A549 (cell line): ENCODE results near the gene GOLPH3.

Source experiments
- BHLHE40 ChIP-seq: IDR thresholded peaks from 2 replicates; pipeline ENCODE4 v1.6.1; 2012; ENCODE audit warnings: low read depth, low read length, inconsistent platforms
- CEBPB ChIP-seq, 2 experiments: fragments of >200 bp in 1 of 2; sonication (Bioruptor Twin) in 1 of 2; formaldehyde crosslinking in 1 of 2; IDR thresholded peaks; 2 replicates each; pipeline ENCODE4 v1.6.1; 2012 to 2016
- CTCF ChIP-seq: fragments of >200 bp; sonication (Bioruptor Twin); formaldehyde crosslinking; IDR thresholded peaks from 3 replicates; pipeline ENCODE4 v1.5.1; 2016
- EHMT2 ChIP-seq: fragments of 200-600 bp; sonication (generic); IDR thresholded peaks from 2 replicates; pipeline ENCODE4 v1.6.1; 2016; ENCODE audit warnings: antibody characterized with exemption, low read depth, mild to moderate bottlenecking, moderate library complexity
- EP300 ChIP-seq, 2 experiments: fragments of >200 bp; sonication (Bioruptor Twin); formaldehyde crosslinking; IDR thresholded peaks; 2 replicates in 1 of 2; 3 replicates in 1 of 2; pipeline ENCODE4 v1.6.1; 2016 to 2017
- GATA3 ChIP-seq: IDR thresholded peaks from 2 replicates; pipeline ENCODE4 v1.6.1; 2012; ENCODE audit warnings: borderline replicate concordance
- JUN ChIP-seq, 2 experiments: fragments of >200 bp; sonication (Bioruptor Twin); formaldehyde crosslinking; IDR thresholded peaks; 2 replicates in 1 of 2; 3 replicates in 1 of 2; pipeline ENCODE4 v1.6.1; 2016 to 2017
- NFE2L2 ChIP-seq: fragments of 150-350 bp; conservative IDR thresholded peaks from 2 replicates; pipeline ENCODE4 v1.6.1; 2014; ENCODE audit warnings: low read length
- NPAS2 ChIP-seq: fragments of 250-450 bp; sonication (Bioruptor Pico); IDR thresholded peaks from 2 replicates; pipeline ENCODE4 v1.8.0; 2022; ENCODE audit warnings: mild to moderate bottlenecking, moderate library complexity, borderline replicate concordance
- POLR2A ChIP-seq: IDR thresholded peaks from 2 replicates; pipeline ENCODE4 v1.6.1; 2012; ENCODE audit warnings: mild to moderate bottlenecking, low read length
- SMC3 ChIP-seq: fragments of >200 bp; sonication (Bioruptor Twin); formaldehyde crosslinking; IDR thresholded peaks from 3 replicates; pipeline ENCODE4 v1.6.1; 2018; ENCODE audit warnings: inconsistent platforms
- TF ChIP-seq, protein P1 (sequence below): IDR thresholded peaks from 2 replicates; pipeline ENCODE4 v1.6.1; 2012

DNA sequence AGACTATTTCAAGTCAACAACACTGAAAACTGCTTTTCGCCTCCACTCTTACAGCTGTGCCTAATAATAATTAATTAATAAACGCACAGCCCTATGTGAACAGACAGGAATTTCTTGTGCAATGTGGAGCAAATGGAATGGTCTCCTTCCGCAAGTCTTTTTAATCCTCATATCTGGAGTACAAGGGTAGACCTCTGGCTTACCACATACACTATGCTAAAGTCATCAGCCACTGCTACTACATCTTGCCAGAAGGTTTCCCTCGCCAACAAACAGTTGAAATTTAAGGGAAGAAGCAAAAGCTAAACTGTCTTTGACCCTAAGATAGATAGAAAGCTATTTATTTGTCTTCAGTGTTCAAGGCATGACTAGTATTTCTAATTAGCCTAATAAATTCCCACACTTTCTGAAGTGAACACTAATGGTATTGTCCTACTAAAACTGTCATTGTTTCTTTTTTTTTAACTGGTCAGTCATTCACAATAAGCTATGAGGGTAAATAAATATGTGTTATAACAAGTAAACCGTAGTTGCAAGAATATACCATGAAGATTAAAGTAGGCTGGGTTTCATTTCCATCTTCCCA lies 63.9 kb downstream of the GOLPH3 start:
- no peak for TF ChIP-seq SMC3
- TF ChIP-seq POLR2A: no peak
- no peak for TF ChIP-seq CTCF
- TF ChIP-seq JUN (IDR thresholded peaks at IDR 0.05): no peak
- no peak for TF ChIP-seq CEBPB (IDR thresholded peaks at IDR 0.05)
- TF ChIP-seq EHMT2: no peak
- no peak for TF ChIP-seq NPAS2
- no peak for TF ChIP-seq EP300 (IDR thresholded peaks at IDR 0.05)
- no peak for TF ChIP-seq BHLHE40
- TF ChIP-seq, protein P1, sequence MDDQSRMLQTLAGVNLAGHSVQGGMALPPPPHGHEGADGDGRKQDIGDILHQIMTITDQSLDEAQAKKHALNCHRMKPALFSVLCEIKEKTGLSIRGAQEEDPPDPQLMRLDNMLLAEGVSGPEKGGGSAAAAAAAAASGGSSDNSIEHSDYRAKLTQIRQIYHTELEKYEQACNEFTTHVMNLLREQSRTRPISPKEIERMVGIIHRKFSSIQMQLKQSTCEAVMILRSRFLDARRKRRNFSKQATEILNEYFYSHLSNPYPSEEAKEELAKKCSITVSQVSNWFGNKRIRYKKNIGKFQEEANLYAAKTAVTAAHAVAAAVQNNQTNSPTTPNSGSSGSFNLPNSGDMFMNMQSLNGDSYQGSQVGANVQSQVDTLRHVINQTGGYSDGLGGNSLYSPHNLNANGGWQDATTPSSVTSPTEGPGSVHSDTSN: no peak
- no peak for TF ChIP-seq GATA3
- TF ChIP-seq NFE2L2: no peak
